SK-N-SH treated with all-trans-retinoic acid at 6 μM for 48 hours (cell line): ENCODE measurements around the gene DCBLD2.

ENCODE experiments used
- ATAC-seq: fragments of 200-7000 bp; cut with Tn5 transposase; 3 replicates; pipeline ENCODE4 v1.9.1; 2020; ENCODE audit warnings: mild to moderate bottlenecking, moderate library complexity
- ARNTL ChIP-seq: fragments of 450-650 bp; formaldehyde crosslinking; IDR thresholded peaks from 2 replicates; pipeline ENCODE4 v1.5.0; 2020; ENCODE audit warnings: low read depth, mild to moderate bottlenecking, moderate library complexity, borderline replicate concordance
- BACH2 ChIP-seq: fragments of 250-450 bp; sonication (Bioruptor Pico); IDR thresholded peaks from 2 replicates; pipeline ENCODE4 v1.9.0; 2021; ENCODE audit warnings: mild to moderate bottlenecking, borderline replicate concordance
- CREB5 ChIP-seq: fragments of 250-450 bp; sonication (Bioruptor Pico); IDR thresholded peaks from 2 replicates; pipeline ENCODE4 v1.5.1; 2020; ENCODE audit warnings: low read depth, mild to moderate bottlenecking, moderate library complexity
- CSDC2 ChIP-seq: fragments of 250-450 bp; sonication (Bioruptor Pico); IDR thresholded peaks from 2 replicates; pipeline ENCODE4 v1.5.0; 2020; ENCODE audit warnings: mild to moderate bottlenecking, moderate library complexity
- CSRNP3 ChIP-seq: fragments of 250-450 bp; sonication (Bioruptor Pico); IDR thresholded peaks from 2 replicates; pipeline ENCODE4 v1.5.1; 2021; ENCODE audit warnings: mild to moderate bottlenecking, moderate library complexity
- ESRRG ChIP-seq: fragments of 250-450 bp; sonication (Bioruptor Pico); IDR thresholded peaks from 2 replicates; pipeline ENCODE4 v1.6.1; 2021; ENCODE audit warnings: mild to moderate bottlenecking
- GLIS3 ChIP-seq: fragments of 250-450 bp; sonication (Bioruptor Pico); IDR thresholded peaks from 2 replicates; pipeline ENCODE4 v1.5.0; 2020; ENCODE audit warnings: mild to moderate bottlenecking, moderate library complexity
- ISL1 ChIP-seq: fragments of 250-450 bp; sonication (Bioruptor Pico); IDR thresholded peaks from 2 replicates; pipeline ENCODE4 v2.1.2; 2022; ENCODE audit warnings: mild to moderate bottlenecking, moderate library complexity
- OSR1 ChIP-seq: fragments of 250-450 bp; sonication (Bioruptor Pico); IDR thresholded peaks from 2 replicates; pipeline ENCODE4 v1.8.0; 2022; ENCODE audit warnings: moderate library complexity, mild to moderate bottlenecking, inconsistent platforms
- PPARA ChIP-seq: fragments of 250-450 bp; sonication (Bioruptor Pico); IDR thresholded peaks from 2 replicates; pipeline ENCODE4 v1.5.0; 2020; ENCODE audit warnings: mild to moderate bottlenecking, borderline replicate concordance
- RARB ChIP-seq: fragments of 250-450 bp; sonication (Bioruptor Pico); IDR thresholded peaks from 2 replicates; pipeline ENCODE4 v1.8.0; 2021; ENCODE audit warnings: mild to moderate bottlenecking, moderate library complexity
- SNAI2 ChIP-seq: fragments of 250-450 bp; sonication (Bioruptor Pico); IDR thresholded peaks from 2 replicates; pipeline ENCODE4 v1.5.0; 2020; ENCODE audit warnings: mild to moderate bottlenecking, moderate library complexity
- TCF4 ChIP-seq: fragments of 250-450 bp; sonication (Bioruptor Pico); IDR thresholded peaks from 2 replicates; pipeline ENCODE4 v1.8.0; 2021; ENCODE audit warnings: mild to moderate bottlenecking, moderate library complexity, borderline replicate concordance
- TOX ChIP-seq: fragments of 250-450 bp; sonication (Bioruptor Pico); IDR thresholded peaks from 2 replicates; pipeline ENCODE4 v1.8.0; 2021; ENCODE audit warnings: mild to moderate bottlenecking, moderate library complexity, borderline replicate concordance
- ZFP3 ChIP-seq: fragments of 250-450 bp; sonication (Bioruptor Pico); IDR thresholded peaks from 2 replicates; pipeline ENCODE4 v1.5.0; 2020; ENCODE audit warnings: mild to moderate bottlenecking, moderate library complexity
- ZFP30 ChIP-seq: fragments of 450-650 bp; formaldehyde crosslinking; IDR thresholded peaks from 2 replicates; pipeline ENCODE4 v1.5.0; 2022; ENCODE audit warnings: mild to moderate bottlenecking, moderate library complexity
- ZNF70 ChIP-seq: fragments of 450-650 bp; formaldehyde crosslinking; IDR thresholded peaks from 2 replicates; pipeline ENCODE4 v1.5.0; 2020; ENCODE audit warnings: mild to moderate bottlenecking, moderate library complexity
- ZNF8 ChIP-seq: fragments of 450-650 bp; formaldehyde crosslinking; IDR thresholded peaks from 2 replicates; pipeline ENCODE4 v1.5.0; 2020; ENCODE audit warnings: mild to moderate bottlenecking, moderate library complexity
- TF ChIP-seq, protein P1 (sequence below): fragments of 250-450 bp; sonication (Bioruptor Pico); IDR thresholded peaks from 2 replicates; pipeline ENCODE4 v1.8.0; 2021; ENCODE audit warnings: low read depth, mild to moderate bottlenecking, moderate library complexity, borderline replicate concordance
- TF ChIP-seq, protein P2 (sequence below): fragments of 250-450 bp; sonication (Bioruptor Pico); IDR thresholded peaks from 2 replicates; pipeline ENCODE4 v1.8.0; 2020; ENCODE audit warnings: mild to moderate bottlenecking, moderate library complexity, borderline replicate concordance
- TF ChIP-seq, protein P3 (sequence below): fragments of 250-450 bp; sonication (Bioruptor Pico); IDR thresholded peaks from 2 replicates; pipeline ENCODE4 v1.5.0; 2020; ENCODE audit warnings: mild to moderate bottlenecking, moderate library complexity

The DCBLD2 gene

DNA sequence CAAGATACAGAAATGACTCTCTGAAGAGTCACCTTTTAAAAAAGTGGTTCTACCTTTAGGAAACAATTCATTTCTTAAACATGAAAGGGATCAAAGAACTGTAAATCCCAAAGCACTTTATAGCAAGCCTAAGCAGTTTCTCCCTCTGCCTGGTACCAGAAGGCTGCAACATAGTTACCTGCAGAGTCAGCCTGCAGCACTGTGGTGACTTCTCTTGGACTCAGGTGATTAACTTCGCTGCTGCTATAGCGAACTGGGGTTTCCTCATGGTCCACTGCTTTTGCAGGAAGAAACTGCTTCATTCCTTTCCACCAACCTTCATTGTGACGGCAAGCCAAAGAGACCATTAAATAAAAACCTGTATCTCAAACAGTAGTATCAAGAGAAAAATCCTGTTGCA lies 101.1 kb downstream of the DCBLD2 start:
- ATAC-seq: peak; percentile 23; the same call in 2 of the 3 replicates
- TF ChIP-seq GLIS3 (CRISPR knock-in tag) (no peak), OSR1 (no peak), TOX (CRISPR knock-in tag) (no peak), PPARA (CRISPR knock-in tag) (no peak), CREB5 (CRISPR knock-in tag) (no peak), CSRNP3 (CRISPR knock-in tag) (no peak), ZNF70 (CRISPR knock-in tag) (no peak), RARB (CRISPR knock-in tag) (no peak), CSDC2 (CRISPR knock-in tag) (no peak), BACH2 (CRISPR knock-in tag) (no peak)
- TF ChIP-seq, protein P1, sequence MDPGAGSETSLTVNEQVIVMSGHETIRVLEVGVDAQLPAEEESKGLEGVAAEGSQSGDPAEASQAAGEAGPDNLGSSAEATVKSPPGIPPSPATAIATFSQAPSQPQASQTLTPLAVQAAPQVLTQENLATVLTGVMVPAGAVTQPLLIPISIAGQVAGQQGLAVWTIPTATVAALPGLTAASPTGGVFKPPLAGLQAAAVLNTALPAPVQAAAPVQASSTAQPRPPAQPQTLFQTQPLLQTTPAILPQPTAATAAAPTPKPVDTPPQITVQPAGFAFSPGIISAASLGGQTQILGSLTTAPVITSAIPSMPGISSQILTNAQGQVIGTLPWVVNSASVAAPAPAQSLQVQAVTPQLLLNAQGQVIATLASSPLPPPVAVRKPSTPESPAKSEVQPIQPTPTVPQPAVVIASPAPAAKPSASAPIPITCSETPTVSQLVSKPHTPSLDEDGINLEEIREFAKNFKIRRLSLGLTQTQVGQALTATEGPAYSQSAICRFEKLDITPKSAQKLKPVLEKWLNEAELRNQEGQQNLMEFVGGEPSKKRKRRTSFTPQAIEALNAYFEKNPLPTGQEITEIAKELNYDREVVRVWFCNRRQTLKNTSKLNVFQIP (CRISPR knock-in tag): no peak
- TF ChIP-seq, protein P2, sequence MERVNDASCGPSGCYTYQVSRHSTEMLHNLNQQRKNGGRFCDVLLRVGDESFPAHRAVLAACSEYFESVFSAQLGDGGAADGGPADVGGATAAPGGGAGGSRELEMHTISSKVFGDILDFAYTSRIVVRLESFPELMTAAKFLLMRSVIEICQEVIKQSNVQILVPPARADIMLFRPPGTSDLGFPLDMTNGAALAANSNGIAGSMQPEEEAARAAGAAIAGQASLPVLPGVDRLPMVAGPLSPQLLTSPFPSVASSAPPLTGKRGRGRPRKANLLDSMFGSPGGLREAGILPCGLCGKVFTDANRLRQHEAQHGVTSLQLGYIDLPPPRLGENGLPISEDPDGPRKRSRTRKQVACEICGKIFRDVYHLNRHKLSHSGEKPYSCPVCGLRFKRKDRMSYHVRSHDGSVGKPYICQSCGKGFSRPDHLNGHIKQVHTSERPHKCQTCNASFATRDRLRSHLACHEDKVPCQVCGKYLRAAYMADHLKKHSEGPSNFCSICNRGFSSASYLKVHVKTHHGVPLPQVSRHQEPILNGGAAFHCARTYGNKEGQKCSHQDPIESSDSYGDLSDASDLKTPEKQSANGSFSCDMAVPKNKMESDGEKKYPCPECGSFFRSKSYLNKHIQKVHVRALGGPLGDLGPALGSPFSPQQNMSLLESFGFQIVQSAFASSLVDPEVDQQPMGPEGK (CRISPR knock-in tag): no peak

- peak; percentile 33; the same call in 2 of the 3 replicates for ATAC-seq
These were observed 102.0 kb downstream of the DCBLD2 start for GRCh38 chr3:98799479-98799878.

More at GRCh38 chr3:98799479-98799878, 102.0 kb downstream of the DCBLD2 start:
- TF ChIP-seq CREB5 (CRISPR knock-in tag): no peak
- TF ChIP-seq ZFP3 (CRISPR knock-in tag): no peak
- no peak for TF ChIP-seq SNAI2 (CRISPR knock-in tag)
- TF ChIP-seq TOX (CRISPR knock-in tag): no peak
- no peak for TF ChIP-seq CSDC2 (CRISPR knock-in tag)
- TF ChIP-seq, protein P3, sequence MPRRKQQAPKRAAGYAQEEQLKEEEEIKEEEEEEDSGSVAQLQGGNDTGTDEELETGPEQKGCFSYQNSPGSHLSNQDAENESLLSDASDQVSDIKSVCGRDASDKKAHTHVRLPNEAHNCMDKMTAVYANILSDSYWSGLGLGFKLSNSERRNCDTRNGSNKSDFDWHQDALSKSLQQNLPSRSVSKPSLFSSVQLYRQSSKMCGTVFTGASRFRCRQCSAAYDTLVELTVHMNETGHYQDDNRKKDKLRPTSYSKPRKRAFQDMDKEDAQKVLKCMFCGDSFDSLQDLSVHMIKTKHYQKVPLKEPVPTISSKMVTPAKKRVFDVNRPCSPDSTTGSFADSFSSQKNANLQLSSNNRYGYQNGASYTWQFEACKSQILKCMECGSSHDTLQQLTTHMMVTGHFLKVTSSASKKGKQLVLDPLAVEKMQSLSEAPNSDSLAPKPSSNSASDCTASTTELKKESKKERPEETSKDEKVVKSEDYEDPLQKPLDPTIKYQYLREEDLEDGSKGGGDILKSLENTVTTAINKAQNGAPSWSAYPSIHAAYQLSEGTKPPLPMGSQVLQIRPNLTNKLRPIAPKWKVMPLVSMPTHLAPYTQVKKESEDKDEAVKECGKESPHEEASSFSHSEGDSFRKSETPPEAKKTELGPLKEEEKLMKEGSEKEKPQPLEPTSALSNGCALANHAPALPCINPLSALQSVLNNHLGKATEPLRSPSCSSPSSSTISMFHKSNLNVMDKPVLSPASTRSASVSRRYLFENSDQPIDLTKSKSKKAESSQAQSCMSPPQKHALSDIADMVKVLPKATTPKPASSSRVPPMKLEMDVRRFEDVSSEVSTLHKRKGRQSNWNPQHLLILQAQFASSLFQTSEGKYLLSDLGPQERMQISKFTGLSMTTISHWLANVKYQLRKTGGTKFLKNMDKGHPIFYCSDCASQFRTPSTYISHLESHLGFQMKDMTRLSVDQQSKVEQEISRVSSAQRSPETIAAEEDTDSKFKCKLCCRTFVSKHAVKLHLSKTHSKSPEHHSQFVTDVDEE (CRISPR knock-in tag): no peak
- no peak for TF ChIP-seq ZFP30 (CRISPR knock-in tag)
- TF ChIP-seq ISL1 (CRISPR knock-in tag): no peak
- no peak for TF ChIP-seq PPARA (CRISPR knock-in tag)
- TF ChIP-seq BACH2 (CRISPR knock-in tag): no peak
- no peak for TF ChIP-seq GLIS3 (CRISPR knock-in tag)
- TF ChIP-seq, protein P2 (CRISPR knock-in tag): no peak
- no peak for TF ChIP-seq ZNF70 (CRISPR knock-in tag)
- no peak for TF ChIP-seq ZNF8 (CRISPR knock-in tag)
- TF ChIP-seq OSR1: no peak
- TF ChIP-seq RARB (CRISPR knock-in tag): no peak
- TF ChIP-seq, protein P1 (CRISPR knock-in tag): no peak
- no peak for TF ChIP-seq TCF4 (CRISPR knock-in tag)
- TF ChIP-seq ESRRG (CRISPR knock-in tag): no peak
- TF ChIP-seq ARNTL (CRISPR knock-in tag): no peak
